ENCODE data around the gene GLIS2. TPM values are rescaled to one million over a fixed set of nuclear protein-coding genes. Genes with fewer than 3 reads are reported as not detected.

GLIS2 gene
- total RNA-seq, 2 experiments from 2014 or later = not detected

DNA sequence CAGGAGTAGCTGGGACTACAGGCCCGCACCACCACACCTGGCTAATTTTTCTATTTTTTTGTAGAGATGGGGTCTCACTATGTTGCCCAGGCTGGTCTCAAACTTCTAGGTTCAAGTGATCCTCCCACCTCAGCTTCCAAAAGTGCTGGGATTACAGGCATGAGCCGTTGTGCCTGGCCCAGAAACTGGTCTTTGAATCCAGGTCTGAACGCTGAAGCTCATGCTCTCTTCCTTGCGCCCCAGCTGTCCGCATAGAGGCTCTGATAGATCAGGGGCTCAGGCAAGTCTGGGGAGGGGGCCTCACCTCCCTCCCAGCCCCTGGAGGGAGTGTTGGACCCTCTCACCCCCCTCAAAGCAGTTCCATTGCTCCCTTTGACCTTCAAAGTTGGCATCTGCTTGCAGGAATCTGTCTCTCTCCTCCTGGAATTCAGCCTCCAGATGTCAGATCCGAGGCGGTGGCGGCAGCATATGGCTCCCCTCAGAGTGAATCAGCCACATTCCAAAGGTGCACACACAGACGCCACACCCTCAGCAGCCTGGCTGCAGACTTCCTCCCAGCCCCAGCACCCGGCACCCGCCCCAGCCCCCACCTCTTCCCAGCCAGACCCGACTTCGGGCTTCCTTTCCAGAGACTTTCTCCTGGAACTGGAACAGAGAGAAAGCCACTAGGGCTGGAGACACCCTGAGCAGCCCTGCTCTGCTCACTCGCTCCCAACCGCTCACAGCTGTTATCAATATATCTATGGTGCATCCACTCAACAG, 16.9 kb upstream of the GLIS2 start:
- Mint-ChIP-seq H3K4me1 (ENCODE audit: low read depth) (no peaks in the 10 kb centered on the region), H3K27ac (no peak overlapping the region), H3K27me3 (no peaks in the 10 kb centered on the region), H3K9me3 (no peaks in the 10 kb centered on the region), H3K36me3 (ENCODE audit: low read depth) (peaks cover 4% of the 10 kb centered on the region), H3K4me3 (no peak overlapping the region)
- Histone ChIP-seq H3K9me3 (ENCODE audit: control insufficient read depth in 1 of 2, insufficient read depth in 1 of 2, low read length in 2 of 2) (peaks cover 0 to 2% of the 10 kb centered on the region in 2 experiments), H3K4me3 (ENCODE audit: low read length) (no peak overlapping the region), H3K27ac (ENCODE audit: low read depth in 1 of 2, low read length in 2 of 2) (no peak overlapping the region), H3K4me1 (ENCODE audit: insufficient read depth, low read length) (peaks cover 5% of the 10 kb centered on the region), H3K27me3 (ENCODE audit: control insufficient read depth in 1 of 2, insufficient read depth in 2 of 2, low read length in 2 of 2) (no peaks in the 10 kb centered on the region), H3K36me3 (ENCODE audit: insufficient read depth, low read length) (peaks cover 6% of the 10 kb centered on the region)
- TF ChIP-seq, protein P1, sequence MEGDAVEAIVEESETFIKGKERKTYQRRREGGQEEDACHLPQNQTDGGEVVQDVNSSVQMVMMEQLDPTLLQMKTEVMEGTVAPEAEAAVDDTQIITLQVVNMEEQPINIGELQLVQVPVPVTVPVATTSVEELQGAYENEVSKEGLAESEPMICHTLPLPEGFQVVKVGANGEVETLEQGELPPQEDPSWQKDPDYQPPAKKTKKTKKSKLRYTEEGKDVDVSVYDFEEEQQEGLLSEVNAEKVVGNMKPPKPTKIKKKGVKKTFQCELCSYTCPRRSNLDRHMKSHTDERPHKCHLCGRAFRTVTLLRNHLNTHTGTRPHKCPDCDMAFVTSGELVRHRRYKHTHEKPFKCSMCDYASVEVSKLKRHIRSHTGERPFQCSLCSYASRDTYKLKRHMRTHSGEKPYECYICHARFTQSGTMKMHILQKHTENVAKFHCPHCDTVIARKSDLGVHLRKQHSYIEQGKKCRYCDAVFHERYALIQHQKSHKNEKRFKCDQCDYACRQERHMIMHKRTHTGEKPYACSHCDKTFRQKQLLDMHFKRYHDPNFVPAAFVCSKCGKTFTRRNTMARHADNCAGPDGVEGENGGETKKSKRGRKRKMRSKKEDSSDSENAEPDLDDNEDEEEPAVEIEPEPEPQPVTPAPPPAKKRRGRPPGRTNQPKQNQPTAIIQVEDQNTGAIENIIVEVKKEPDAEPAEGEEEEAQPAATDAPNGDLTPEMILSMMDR (IDR thresholded peaks at IDR 0.05) = no peak
- no peak for ATAC-seq (ENCODE audit: poor library complexity)
- POLR2A ChIA-PET = interaction anchor here (1.1 kb wide), 1 partner anchor 9 kb away, joined by 3 read pairs; no protein-coding TSS in a partner anchor
- CTCF ChIA-PET = interaction anchor here (0.8 to 1.7 kb wide), 3 partner anchors 10 to 46 kb away, joined by 3 to 5 read pairs (median 4); no protein-coding TSS in a partner anchor
- intact Hi-C loops (cut with DNase I, micrococcal nuclease) = no loop called here
- DNase-seq = no peak

- H3K27ac Mint-ChIP-seq = no peak overlapping the region
- H3K4me3 ChIP-seq (ENCODE audit: low read length) = no peak overlapping the region
Observed at GRCh38 chr16:4301177-4301576, 14.7 kb upstream of the GLIS2 start.

DNA sequence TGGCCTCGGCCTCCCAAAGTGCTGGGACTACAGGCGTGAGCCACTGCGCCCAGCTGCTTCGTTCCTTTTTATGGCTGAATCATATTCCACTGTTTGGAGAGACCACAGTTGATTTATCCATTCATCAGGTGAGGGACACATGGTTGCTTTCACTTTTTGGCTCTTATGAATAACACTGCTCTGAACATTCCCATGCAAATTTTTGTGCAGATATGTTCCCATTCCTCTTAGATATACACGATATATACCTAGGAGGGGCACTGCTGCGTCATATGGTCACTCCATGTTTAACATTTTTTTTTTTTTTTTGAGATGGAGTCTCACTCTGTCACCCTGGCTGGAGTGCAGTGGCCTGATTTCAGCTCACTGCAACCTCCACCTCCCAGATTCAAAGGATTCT, 13.9 kb upstream of the GLIS2 start:
- no peak overlapping the region for H3K27ac Mint-ChIP-seq
- no peaks in the 10 kb centered on the region for H3K27me3 Mint-ChIP-seq
- POLR2A ChIA-PET = no interaction called here
- no peaks in the 10 kb centered on the region for H3K9me3 Mint-ChIP-seq
- CTCF ChIA-PET = no interaction called here
- TF ChIP-seq, protein P1 (IDR thresholded peaks at IDR 0.05) = no peak
- peaks cover 11% of the 10 kb centered on the region for H3K4me1 Mint-ChIP-seq (ENCODE audit: low read depth)
- no peak for ATAC-seq (ENCODE audit: poor library complexity)
- Histone ChIP-seq H3K4me1 (ENCODE audit: insufficient read depth, low read length) (peaks cover 22% of the 10 kb centered on the region), H3K4me3 (ENCODE audit: low read length) (no peak overlapping the region), H3K27me3 (ENCODE audit: control insufficient read depth in 1 of 2, insufficient read depth in 2 of 2, low read length in 2 of 2) (no peaks in the 10 kb centered on the region), H3K9me3 (ENCODE audit: control insufficient read depth in 1 of 2, insufficient read depth in 1 of 2, low read length in 2 of 2) (no peaks in the 10 kb centered on the region), H3K36me3 (ENCODE audit: insufficient read depth, low read length) (peaks cover 6% of the 10 kb centered on the region), H3K27ac (ENCODE audit: low read depth in 1 of 2, low read length in 2 of 2) (no peak overlapping the region)
- peaks cover 4% of the 10 kb centered on the region for H3K36me3 Mint-ChIP-seq (ENCODE audit: low read depth)
- no peak overlapping the region for H3K4me3 Mint-ChIP-seq
- no peak for DNase-seq
- intact Hi-C loops (cut with DNase I, micrococcal nuclease) = no loop called here

More at GRCh38 chr16:4301177-4301576, 14.7 kb upstream of the GLIS2 start:
- H3K4me3 Mint-ChIP-seq = no peak overlapping the region
- no peaks in the 10 kb centered on the region for H3K9me3 Mint-ChIP-seq
- H3K36me3 Mint-ChIP-seq (ENCODE audit: low read depth) = peaks cover 4% of the 10 kb centered on the region
- Histone ChIP-seq H3K9me3 (ENCODE audit: control insufficient read depth in 1 of 2, insufficient read depth in 1 of 2, low read length in 2 of 2) (no peaks in the 10 kb centered on the region), H3K4me1 (ENCODE audit: insufficient read depth, low read length) (peaks cover 15% of the 10 kb centered on the region), H3K27me3 (ENCODE audit: control insufficient read depth in 1 of 2, insufficient read depth in 2 of 2, low read length in 2 of 2) (no peaks in the 10 kb centered on the region), H3K36me3 (ENCODE audit: insufficient read depth, low read length) (peaks cover 6% of the 10 kb centered on the region), H3K27ac (ENCODE audit: low read depth in 1 of 2, low read length in 2 of 2) (no peak overlapping the region)
- ATAC-seq (ENCODE audit: poor library complexity) (no peak), DNase-seq (no peak)
- no peaks in the 10 kb centered on the region for H3K27me3 Mint-ChIP-seq
- TF ChIP-seq, protein P1 (IDR thresholded peaks at IDR 0.05) = no peak
- peaks cover 3% of the 10 kb centered on the region for H3K4me1 Mint-ChIP-seq (ENCODE audit: low read depth)
- CTCF ChIA-PET = no interaction called here
- intact Hi-C loops (cut with DNase I, micrococcal nuclease) = no loop called here
- POLR2A ChIA-PET = no interaction called here

Measured in CD4-positive, alpha-beta T cell (primary cell).